NCI-H748 (cell line): ENCODE results near the gene DTNB.

Experiments used
- DNase-seq: peaks from one replicate; lab custom pipeline; 2025; ENCODE audit not compliant: unreplicated experiment; lab: John Stamatoyannopoulos, UW

DTNB gene

DNA sequence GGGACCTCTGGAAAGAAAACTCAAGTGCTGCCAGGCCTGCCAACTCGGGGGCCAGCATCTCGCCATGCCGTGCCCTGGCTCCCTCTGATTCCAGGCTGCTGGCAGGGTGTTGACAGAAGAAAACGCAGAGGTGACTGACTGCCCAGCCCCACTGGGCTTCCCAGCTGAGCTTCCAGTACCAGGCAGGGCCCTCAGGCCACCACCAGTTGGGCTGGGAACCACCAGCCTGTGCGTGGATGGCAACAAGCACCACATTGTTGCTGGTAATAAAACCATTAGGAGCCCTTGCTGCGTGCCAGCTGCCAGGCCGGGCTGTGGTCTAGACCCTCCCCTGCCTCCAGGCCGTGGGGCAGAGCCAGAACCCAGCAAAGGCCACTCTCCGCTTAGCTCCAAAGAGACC, 340.8 kb downstream of the DTNB start:
- DNase-seq = no peak

GRCh38 chr2:25331686-25332365, 341.6 kb downstream of the DTNB start:
- DNase-seq = no peak

DNA sequence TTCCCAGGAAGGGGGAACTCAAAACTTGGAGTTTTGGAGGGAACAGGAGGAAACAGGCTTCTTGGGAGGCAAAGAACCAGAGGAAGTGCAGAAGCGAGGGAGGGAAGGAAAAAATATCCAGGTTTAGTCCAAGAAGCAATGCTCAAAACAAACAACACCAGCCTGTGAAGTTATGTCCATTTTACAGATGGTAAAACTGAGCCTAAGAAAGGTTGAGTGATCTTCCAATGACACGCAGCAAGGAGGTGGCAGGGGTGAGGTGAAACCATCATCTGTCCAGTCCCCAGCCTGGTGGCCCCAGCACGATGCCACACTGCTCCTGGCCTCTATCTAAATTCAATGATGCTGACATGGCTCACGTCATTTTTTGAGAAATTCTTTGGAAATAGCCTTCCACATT, 342.4 kb downstream of the DTNB start:
- DNase-seq = no peak

DNA sequence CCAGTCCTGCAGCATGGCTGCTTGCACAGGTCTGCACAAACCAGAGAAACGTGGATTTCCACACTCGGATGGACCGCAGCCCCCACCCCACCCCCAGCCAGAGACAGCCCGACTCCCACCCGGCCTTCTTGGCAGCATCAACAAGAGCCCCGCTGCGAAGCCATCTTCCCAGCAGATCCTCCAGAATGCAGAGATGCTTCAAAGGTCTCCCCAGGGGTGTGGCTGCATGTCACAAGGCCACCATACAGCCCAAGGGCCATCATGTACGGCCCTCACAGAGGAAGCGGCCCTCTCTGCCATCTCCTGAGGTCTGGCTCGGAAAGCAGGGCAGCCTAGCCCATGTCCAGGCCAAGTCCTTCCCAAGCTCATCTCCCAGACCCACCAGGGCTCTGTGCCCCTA, 343.1 kb downstream of the DTNB start:
- DNase-seq = no peak

- DNase-seq = no peak
Measured at GRCh38 chr2:25328152-25329085, 345.0 kb downstream of the DTNB start.
